NB4 (cell line): ENCODE data around the gene IGSF9B.

Source experiments
- DNase-seq: peaks from one replicate; pipeline ENCODE4 v3.0.0; 2010; ENCODE audit warnings: low read depth
- H3K4me3 ChIP-seq: one replicate; pipeline ENCODE4 v1.5.1; 2011; ENCODE audit warnings: mild to moderate bottlenecking, low read depth, low read length, moderate library complexity
- MYC ChIP-seq: IDR thresholded peaks from 2 replicates; pipeline ENCODE4 v1.6.1; 2011; ENCODE audit warnings: low read depth, low read length
- POLR2A ChIP-seq: IDR thresholded peaks from 2 replicates; pipeline ENCODE4 v1.6.1; 2011; ENCODE audit warnings: mild to moderate bottlenecking; ENCODE audit not compliant: insufficient read length; ENCODE audit errors: extremely low read depth
- TF ChIP-seq, protein P1 (sequence below): IDR thresholded peaks from one replicate; pipeline ENCODE4 v1.5.1; 2012; ENCODE audit warnings: low read depth, low read length
- TF ChIP-seq, protein P2 (sequence below): IDR thresholded peaks from 2 replicates; pipeline ENCODE4 v1.6.1; 2011; ENCODE audit warnings: low read depth, low read length

The IGSF9B gene

DNA sequence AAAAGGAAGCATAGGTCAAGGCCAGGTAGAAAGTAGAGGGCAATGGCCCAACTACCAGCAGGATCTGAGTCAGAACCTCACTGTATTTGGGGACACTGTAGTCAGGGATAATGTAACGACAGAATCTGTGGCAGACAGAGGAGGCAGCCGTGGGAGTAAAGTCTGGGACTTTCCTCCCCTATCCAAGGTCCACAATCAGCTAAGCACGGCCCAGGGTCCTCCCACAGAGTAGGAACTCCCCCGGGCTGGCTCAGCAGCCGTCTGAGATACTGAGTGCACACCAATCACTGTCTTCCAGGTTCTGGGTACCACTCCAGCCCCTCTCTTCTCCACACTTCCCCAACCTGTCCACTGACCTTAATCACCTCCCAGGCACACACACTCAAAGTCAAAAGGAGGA is 3.2 kb downstream of the IGSF9B start:
- no peak for DNase-seq
- no peak overlapping the region for H3K4me3 ChIP-seq
- TF ChIP-seq POLR2A, result no peak
- TF ChIP-seq, protein P1, sequence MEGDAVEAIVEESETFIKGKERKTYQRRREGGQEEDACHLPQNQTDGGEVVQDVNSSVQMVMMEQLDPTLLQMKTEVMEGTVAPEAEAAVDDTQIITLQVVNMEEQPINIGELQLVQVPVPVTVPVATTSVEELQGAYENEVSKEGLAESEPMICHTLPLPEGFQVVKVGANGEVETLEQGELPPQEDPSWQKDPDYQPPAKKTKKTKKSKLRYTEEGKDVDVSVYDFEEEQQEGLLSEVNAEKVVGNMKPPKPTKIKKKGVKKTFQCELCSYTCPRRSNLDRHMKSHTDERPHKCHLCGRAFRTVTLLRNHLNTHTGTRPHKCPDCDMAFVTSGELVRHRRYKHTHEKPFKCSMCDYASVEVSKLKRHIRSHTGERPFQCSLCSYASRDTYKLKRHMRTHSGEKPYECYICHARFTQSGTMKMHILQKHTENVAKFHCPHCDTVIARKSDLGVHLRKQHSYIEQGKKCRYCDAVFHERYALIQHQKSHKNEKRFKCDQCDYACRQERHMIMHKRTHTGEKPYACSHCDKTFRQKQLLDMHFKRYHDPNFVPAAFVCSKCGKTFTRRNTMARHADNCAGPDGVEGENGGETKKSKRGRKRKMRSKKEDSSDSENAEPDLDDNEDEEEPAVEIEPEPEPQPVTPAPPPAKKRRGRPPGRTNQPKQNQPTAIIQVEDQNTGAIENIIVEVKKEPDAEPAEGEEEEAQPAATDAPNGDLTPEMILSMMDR, result no peak
- no peak for TF ChIP-seq MYC
- TF ChIP-seq, protein P2, sequence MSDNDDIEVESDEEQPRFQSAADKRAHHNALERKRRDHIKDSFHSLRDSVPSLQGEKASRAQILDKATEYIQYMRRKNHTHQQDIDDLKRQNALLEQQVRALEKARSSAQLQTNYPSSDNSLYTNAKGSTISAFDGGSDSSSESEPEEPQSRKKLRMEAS, result no peak

DNA sequence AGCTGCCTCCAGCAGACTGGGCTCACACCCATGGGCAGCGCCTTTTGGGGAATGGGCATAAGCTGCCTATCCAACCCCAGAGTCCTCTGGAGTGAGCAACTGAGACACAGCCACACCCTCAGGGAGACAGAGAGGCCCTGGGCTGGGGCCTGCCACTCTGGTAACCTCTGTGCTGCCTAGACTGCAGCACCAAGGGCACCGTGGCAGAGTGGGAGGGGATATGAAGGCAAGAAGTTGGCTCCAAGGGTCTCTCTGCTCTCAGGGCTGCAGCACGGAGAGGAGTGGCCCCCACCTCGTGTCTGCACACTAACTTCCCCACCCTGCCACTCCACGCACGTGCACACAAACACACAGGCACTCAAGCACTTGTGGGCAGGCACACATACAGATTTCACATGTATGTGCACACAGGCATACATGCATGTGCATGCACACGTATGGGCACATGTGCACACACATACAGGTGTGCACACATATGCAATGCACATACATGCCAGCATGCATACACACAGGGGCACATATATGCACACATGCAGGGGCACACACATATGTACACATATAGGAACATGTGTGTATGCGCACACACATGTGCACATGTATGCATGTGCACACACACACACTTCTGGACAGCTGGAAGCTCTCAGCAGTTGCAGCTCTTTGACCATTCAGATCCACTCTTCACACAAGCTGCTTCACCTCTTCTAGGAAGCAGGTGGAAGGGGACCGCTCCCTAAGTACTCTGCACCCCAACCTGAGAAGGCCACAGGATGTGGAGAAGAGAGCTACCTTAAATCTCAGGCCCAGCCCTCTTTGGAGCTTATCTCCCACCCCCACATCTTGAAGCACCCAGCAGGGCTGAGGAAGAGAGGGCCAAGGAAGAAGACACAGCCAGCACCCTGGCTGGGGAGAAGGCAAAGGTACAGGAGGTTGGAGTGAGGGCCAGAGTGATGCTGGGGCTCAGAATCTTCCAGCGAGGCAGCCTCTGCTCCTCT is 4.3 kb downstream of the IGSF9B start:
- no peak overlapping the region for H3K4me3 ChIP-seq
- TF ChIP-seq POLR2A, result no peak
- TF ChIP-seq, protein P1, result no peak
- TF ChIP-seq, protein P2, result no peak; the same call in 1 of the 2 replicates
- TF ChIP-seq MYC, result no peak
- DNase-seq, result no peak

DNA sequence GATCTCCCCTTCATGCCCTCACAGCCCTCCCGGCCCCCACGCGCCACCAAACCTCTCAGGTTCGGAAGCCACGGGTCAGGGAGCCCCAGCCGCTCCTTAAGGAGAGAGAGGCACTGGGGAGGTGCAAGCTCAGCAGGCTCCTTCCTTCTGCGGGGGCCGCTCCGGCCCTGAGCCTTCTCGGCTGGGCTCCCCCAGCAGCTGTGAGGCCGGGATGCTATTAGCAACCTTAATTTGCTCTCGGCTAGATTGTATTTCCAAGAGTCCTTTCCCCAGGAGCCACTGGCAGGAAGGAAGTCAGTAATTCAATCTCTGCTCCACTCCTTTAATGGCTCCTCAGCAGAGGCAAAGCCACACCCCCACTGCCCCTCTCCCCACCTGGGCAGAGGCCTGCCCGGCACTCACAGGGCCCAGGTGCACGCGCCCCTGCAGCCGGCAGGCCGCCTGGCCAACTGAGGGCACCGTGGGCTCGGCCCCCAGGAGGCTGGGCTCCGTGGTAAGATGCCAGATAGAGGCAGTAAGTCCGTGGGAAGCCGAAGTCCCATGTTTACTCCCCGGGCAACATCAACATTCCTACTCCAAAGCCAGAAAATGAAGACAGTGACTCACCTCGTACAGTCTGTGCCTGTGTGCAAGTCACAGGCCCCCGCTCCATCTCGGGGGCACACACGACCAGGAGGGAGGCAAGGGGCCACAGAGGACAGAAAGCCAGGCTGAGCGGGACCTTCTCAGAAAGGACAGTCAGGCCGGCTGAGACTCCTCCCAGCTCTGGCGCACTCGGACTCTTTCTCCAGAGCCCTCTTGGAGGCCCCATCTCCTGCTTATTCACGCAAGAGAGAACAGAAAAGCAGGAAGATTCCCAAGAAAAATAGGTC is 5.2 kb downstream of the IGSF9B start:
- no peak for TF ChIP-seq POLR2A
- TF ChIP-seq, protein P1, result no peak
- no peak for TF ChIP-seq MYC
- DNase-seq, result no peak
- no peak overlapping the region for H3K4me3 ChIP-seq

DNA sequence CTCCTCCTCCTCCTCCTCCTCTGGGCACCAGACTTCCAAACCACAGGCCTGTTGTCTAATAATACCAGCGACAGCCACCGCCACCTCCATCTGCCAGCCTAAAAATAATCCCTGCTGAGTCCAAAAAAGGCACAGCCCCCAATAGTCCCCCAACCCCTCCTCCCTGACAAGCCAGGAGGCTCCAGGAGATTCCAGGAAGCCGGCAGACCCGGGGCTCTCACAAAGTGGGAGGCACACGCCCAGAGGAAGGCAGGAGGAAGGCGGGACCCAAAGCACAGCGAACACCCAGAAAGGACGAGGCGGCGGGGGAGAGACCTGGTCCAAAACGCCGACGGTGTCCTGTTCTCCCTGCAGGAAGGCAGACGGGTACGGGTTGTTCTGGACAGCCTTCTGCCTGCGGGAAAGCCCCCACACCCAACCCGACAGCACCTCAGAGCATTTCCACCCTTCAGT is 5.9 kb downstream of the IGSF9B start:
- no peak for DNase-seq
- no peak overlapping the region for H3K4me3 ChIP-seq
- TF ChIP-seq MYC, result no peak
- TF ChIP-seq, protein P1, result no peak
- no peak for TF ChIP-seq POLR2A
- TF ChIP-seq, protein P2, result no peak

DNA sequence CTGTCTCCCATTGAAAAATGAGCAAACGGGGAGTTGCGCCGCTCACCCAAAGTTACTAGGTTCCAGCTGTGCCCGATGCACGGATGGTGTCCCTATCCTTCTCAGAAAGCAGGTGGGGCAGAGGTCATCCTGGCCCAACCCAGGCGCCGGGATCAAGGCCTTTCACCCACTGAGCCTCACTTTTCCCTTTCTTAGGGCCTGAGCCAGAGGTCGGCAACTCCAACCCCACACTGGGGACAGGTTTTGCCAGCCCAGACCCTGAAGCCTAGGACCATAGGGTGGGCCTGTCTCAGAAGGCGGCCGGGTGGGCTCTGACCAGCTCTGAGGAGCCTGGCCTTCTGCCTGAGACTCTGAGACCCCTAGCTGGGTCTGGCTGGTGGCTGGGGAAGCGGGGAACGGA is 6.3 kb downstream of the IGSF9B start:
- DNase-seq, result no peak
- no peak overlapping the region for H3K4me3 ChIP-seq
- TF ChIP-seq, protein P1, result no peak
- TF ChIP-seq, protein P2, result no peak
- TF ChIP-seq POLR2A, result no peak
- TF ChIP-seq MYC, result no peak
